OCI-LY1 (cell line): ENCODE results near the gene CACNA2D1.

Experiments used
- EZH2 ChIP-seq: fragments of 200-600 bp; sonication (generic), shearing (Covaris generic); IDR thresholded peaks from 2 replicates; pipeline ENCODE4 v1.8.0; 2017; ENCODE audit warnings: borderline replicate concordance, mixed run types, mild to moderate bottlenecking, antibody characterized with exemption, low read length, moderate library complexity, mixed read lengths
- TF ChIP-seq, protein P1 (sequence below): fragments of 200-600 bp; sonication (generic), shearing (Covaris generic); IDR thresholded peaks from 2 replicates; pipeline ENCODE4 v1.5.1; 2017; ENCODE audit warnings: mild to moderate bottlenecking, antibody characterized with exemption, low read length, moderate library complexity, mixed read lengths

DNA sequence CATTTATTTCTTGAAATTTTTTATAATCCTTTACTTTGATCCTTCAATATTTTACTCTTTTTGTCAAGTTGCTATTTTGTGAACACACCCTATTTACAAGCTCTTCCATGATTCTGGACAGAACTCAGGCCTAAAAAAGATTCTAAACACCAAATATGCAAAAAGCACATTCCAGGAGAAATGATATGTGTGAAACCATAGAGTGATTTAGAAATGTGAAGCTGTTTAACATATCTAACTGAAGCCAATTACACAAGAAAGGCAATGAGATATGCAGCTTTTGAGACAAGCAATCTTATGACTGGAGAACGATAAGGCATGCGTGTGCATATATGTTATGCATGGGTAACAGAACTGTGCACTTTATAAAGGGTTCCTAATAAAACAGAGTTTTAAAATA lies 243.0 kb downstream of the CACNA2D1 start:
- TF ChIP-seq, protein P1, sequence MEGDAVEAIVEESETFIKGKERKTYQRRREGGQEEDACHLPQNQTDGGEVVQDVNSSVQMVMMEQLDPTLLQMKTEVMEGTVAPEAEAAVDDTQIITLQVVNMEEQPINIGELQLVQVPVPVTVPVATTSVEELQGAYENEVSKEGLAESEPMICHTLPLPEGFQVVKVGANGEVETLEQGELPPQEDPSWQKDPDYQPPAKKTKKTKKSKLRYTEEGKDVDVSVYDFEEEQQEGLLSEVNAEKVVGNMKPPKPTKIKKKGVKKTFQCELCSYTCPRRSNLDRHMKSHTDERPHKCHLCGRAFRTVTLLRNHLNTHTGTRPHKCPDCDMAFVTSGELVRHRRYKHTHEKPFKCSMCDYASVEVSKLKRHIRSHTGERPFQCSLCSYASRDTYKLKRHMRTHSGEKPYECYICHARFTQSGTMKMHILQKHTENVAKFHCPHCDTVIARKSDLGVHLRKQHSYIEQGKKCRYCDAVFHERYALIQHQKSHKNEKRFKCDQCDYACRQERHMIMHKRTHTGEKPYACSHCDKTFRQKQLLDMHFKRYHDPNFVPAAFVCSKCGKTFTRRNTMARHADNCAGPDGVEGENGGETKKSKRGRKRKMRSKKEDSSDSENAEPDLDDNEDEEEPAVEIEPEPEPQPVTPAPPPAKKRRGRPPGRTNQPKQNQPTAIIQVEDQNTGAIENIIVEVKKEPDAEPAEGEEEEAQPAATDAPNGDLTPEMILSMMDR = no peak
- TF ChIP-seq EZH2 = no peak
